Activated CD4-positive, alpha-beta T cell treated with anti-CD3 and anti-CD28 coated beads, Interleukin-2, Interleukin-6, amounts not matched to agents 100 ng/mL and 50 ng/mL, durations not matched to agents 16 hours and 8 hours (primary cell): Measurements from ENCODE around the gene A4GALT.
"Not testable (repeated sequence)": the region's sequence is repeated elsewhere in the genome, so short reads cannot be mapped to it uniquely, and the experiment has no call there.

ENCODE experiments used
- DNase-seq: peaks from one replicate; pipeline ENCODE4 v3.0.0-alpha.2; 2020

The A4GALT gene

DNA sequence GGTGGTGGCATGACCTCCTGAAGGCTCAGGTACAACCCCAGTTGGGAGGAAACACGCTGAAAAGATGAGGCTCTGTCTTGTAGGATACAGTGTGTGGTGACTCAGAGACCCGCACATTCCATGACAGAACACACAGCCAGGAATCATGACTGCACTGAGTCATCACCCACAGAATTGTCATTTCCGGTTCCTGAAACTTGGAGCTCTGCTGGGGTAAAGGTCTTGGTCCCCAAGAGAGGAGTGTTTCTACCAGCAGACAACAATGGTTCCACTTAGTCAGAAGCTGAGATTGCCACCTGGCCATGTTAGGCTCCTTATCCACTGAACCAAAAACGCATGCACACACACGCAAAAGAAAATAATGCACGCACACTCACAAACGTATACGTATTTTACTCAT lies 40.0 kb downstream of the A4GALT start:
- DNase-seq = peak; percentile 9

GRCh38 chr22:42679691-42680090 lies 41.0 kb downstream of the A4GALT start:
- no peak for DNase-seq

DNA sequence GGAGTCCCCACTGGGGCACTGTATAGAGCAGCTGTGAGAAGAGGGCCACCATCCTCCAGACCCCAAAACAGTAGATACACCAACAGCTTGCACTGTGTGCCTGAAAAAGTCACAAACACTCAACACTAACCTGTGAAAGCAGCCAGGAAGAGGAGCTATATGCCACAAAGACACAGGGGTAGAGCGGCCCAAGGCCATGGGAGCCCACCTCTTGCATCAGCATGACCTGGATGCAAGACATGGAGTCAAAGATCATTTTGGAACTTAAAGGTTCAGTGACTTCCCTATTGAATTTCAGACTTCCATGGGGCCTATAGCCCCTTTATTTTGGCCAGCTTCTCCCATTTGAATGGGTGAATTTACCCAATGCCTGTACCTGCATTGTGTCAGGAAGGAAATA lies 41.8 kb downstream of the A4GALT start:
- DNase-seq = no peak

DNA sequence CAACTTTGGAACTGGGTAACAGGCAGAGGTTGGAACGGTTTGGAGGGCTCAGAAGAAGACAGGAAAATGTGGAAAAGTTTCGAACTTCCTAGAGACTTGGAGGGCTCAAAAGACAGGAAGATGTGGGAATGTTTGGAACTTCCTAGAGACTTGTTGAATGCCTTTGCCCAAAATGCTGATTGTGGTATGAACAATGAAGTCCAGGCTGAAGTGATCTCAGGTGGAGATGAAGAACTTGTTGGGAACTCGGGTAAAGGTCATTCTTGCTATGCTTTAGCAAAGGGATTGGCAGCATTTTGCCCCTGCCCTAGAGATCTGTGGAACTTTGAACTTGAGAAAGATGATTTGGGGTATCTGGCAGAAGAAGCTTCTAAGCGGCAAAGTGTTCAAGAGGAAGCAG lies 42.7 kb downstream of the A4GALT start:
- not testable (repeated sequence) for DNase-seq

DNA sequence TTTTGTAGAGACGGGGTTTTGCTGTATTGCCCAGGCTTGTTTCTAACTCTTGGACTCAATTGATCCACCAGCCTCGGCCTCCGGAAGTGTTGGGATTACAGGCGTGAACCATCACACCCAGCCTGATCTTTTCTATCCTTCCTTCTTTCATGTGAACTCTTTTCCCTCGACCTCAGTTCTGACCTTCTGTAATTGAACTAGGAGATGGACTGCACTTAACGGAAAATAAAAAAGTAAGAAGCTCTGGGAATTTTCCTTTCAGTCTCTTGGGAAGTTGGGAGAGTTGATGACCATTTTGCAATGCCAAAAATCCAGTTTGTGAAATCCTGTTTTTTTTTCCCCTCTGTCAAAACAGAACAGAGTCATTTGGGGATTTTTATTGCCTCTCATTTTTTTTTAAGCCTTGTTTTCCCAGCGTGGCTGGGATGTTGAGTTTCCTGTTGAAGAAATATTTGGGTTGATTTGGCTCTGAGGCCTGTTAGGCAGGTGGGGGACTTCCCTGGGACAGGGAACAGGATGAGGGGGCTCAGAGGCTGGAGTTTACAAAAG lies 44.5 kb downstream of the A4GALT start:
- DNase-seq = no peak

DNA sequence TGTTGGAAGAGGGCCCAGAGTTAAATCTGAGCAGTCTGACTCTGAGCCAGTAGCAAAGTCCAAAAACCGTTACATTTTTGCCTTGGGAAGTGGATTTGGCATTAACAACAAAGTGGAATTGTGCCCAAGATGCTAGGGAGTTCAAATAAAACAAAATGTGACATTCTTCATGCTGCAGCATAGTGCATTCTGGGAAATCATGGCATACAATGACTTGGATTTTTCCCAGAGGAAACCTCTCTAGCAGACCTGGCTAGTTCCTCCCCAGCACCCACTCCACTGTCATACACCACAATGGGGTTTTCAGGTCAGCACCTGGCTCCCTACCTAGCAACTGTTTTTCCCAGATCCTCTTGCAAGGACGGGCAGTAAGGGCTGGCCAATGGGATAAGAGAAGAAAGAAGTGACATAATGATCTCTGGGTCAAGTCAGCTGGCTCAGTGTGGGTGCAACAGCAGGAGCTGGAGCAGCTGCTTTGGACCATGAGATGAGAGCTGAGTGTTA lies 46.7 kb downstream of the A4GALT start:
- no peak for DNase-seq

GRCh38 chr22:42673071-42673470 lies 47.6 kb downstream of the A4GALT start:
- not testable (repeated sequence) for DNase-seq

DNA sequence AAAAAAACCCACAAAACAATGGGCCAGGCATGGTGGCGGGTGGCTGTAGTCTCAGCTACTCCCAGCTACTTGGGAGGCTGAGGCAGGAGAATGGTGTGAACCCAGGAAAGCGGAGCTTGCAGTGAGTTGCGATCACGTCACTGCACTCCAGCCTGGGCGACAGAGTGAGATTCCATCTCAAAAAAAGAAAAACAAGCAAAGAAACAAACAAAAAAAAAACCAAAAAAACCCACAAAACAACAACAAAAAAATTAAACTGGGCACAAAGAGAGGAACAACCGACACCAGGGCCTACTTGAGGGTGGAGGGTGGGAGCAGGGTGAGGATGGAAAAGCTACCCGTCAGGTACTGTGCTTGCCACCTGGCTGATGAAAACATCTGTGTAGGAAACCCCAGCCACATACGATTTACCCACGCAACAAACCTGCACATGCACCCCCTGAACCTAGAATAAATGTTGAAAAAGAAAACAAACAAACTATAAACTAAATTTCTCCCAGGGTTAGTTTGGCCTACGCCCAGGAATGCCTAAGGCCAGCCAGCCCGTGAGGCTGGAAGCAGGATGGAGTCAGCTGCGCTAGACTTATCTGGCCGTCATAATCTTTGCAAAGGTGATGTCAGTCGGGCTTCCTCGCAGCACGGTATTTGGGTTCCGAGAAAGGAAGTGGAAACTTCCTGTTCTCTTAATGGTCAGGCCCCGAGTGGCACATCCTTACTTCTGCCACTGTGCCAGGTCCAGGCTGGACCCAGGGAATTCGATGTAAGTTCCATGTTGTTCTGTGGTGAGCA lies 49.6 kb downstream of the A4GALT start:
- DNase-seq = peak; percentile 31

DNA sequence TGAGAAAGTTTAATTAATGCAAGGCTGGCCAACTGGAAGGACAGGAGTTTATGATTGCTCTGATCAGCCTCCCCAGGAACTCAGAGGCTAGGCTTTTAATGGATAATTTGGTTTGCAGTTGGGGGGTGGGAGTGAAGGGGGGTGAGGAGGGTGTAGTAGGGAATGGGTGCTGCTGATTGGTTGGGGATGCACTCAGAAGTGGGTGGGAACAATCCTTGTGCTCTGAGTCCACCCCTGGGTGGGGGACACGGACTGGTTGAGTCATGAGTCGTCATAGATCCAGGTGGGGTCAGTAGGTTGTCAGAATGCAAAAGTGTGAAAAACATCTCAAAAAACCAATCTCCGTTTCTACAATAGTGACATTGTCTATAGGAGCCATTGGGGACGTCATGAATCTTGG lies 50.6 kb downstream of the A4GALT start:
- no peak for DNase-seq

GRCh38 chr22:42666393-42666792 lies 54.3 kb downstream of the A4GALT start:
- DNase-seq = not testable (repeated sequence)

- no peak for DNase-seq
These were observed 55.5 kb downstream of the A4GALT start for GRCh38 chr22:42664976-42665831.

GRCh38 chr22:42661985-42662831 lies 58.5 kb downstream of the A4GALT start:
- DNase-seq = peak; percentile 85

- DNase-seq = no peak
These were observed 64.1 kb downstream of the A4GALT start for GRCh38 chr22:42656578-42656977.

DNA sequence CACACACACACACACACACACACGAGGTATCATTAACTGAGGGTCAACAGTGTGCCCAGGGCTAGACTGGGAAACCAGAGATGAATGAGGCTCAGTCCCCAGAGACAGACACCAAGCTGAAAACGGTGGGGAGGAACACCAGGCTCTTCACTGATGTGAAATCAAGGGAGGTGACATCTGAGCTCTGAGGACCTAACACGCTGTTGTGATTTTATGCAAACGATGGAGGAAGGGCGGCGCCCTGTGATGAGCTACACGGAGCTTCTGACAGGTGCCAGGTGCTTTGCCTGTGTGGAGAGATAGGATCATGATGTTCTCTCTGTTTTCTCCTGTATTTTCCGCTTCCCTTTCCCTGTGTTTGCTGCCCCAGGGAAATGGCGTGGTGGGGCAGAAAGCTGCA lies 65.0 kb downstream of the A4GALT start:
- DNase-seq = no peak

- DNase-seq = no peak
These were observed 66.1 kb downstream of the A4GALT start for GRCh38 chr22:42654436-42655073.

- no peak for DNase-seq
These were observed 66.7 kb downstream of the A4GALT start for GRCh38 chr22:42653999-42654398.

DNA sequence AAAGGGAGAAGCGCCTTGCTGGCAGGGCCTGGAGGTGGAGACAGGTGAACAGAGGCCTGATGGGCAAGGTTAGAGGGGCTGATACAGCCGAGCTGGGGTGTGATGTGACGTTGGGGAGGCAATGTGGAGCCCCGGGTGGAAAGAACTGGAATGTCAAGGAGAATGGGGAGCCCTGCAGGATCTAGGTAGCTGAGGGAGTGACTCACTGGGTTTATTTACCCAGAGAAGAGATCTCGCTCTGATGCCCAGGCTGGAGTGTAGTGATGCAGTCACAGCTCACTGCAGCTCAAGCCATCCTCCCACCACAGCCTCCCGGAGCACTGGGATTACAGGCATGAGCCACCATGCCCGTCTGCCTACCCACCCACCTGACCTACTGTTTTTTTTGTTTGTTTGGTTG lies 69.5 kb downstream of the A4GALT start:
- DNase-seq = no peak

DNA sequence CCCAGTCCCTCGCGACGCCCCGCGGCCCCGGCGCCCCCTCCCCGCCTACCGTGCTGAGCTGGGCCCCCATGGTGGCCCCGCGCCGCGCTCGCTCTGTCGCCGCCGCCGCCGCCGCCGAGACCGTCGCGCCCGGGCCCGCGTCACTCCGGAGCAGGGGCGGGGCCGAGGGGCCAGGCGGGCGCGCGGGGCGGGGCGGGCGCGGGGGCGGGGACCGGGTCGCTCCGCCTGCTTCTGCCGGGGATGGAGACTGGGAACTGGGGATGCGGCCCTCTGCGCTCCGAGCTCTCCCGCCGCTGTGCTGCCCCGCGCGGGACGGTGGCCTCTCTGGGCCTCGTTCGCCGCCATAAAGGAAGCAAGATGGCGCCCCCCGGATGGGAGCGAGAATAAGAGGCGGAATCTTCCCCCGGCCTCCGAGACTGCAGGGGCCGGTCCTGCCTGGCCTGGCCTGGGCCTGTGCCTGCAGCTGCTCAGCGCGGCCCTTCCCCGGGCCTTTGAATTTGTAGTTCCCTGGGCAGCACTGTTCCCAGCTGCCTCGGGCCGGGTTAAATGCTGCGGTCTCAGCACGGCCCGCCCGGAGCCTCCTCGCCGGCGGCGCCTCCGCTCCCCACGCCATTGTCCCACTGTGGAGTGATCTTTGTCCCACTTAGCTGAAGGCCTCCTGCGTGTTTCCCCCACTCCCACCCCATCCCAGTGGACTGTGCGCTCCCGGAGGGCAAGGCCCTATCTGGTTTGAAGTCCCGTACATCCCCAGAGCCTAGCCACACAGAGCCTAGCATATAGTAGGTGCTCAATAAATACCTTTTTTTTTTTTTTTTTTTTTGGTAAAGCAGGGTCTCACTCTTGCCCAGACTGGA lies 71.2 kb downstream of the A4GALT start, which contains the start of gene CYB5R3:
TSS of gene CYB5R3 (minus strand) at position 147 of the 854 bp plus-strand sequence. CDS start at position 70, 77 bp downstream.
- DNase-seq = peak; percentile 88

GRCh38 chr22:42648368-42649245 lies 72.1 kb downstream of the A4GALT start:
- DNase-seq = peak; percentile 34

- DNase-seq = no peak
These were observed 72.7 kb downstream of the A4GALT start for GRCh38 chr22:42648017-42648367.
